ENCODE measurements around the gene GYG1.
A peak's percentile ranks its signal among the peaks of the same experiment; 100 is the strongest.
"Not testable (repeated sequence)": the region's sequence is repeated elsewhere in the genome, so short reads cannot be mapped to it uniquely, and the experiment has no call there.

The GYG1 gene

GRCh38 chr3:148991219-148992026 lies at the start of gene GYG1:
Gene GYG1 (plus strand): TSS chr3:148991540. CDS start chr3:148991641, 101 bp downstream.
- peak; percentile 9 for DNase-seq

DNA sequence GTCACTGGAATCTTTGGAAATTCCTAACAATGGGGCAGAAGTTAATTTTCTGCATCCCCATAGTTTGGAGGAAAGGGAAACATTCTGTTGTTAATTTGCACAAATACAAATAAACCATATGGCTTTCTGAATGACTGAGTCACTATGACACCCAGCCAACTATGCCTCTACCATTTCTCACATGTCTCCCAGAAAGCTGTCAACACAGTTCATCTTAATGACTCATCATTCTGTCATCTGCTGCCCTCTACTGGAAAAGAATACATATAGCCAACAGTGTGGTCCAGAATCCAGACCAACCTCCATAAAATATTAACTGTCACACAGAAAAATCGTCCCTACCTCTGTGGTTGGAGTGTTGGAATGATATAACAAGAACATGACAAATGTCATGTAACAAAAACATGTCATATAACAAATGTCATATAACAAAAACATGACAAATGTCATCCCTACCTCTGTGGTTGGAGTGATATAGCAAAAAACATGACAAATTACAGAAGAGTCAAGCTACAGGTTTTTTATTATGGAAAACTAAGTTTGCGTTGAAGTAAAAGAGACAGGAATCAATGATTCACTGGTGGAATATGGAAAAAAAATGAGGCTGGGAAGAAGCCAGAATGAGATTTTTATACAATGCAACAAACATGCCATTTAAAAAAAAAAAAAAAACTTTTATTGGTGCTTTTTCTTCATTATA lies 47.7 kb upstream of the GYG1 start:
- DNase-seq: peak; percentile 66

DNA sequence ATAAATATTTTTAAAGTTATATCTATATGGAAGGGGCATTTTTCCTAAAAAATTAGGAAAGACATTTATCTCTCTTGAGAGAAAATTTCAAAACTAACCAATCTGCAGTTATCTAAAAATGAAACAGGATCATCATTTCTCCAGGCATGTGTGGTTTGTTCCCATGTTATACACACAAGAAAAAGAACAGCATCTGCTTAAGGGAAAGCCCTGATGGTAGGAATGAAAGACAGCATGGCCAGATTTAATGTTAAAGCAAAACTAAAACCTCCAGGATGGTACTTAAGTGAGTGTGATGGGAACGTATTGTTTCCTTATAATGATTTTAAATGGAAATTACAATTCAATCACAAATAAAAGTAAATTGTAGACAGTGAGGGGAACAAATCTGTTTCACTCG lies 46.2 kb upstream of the GYG1 start:
- DNase-seq: no peak

DNA sequence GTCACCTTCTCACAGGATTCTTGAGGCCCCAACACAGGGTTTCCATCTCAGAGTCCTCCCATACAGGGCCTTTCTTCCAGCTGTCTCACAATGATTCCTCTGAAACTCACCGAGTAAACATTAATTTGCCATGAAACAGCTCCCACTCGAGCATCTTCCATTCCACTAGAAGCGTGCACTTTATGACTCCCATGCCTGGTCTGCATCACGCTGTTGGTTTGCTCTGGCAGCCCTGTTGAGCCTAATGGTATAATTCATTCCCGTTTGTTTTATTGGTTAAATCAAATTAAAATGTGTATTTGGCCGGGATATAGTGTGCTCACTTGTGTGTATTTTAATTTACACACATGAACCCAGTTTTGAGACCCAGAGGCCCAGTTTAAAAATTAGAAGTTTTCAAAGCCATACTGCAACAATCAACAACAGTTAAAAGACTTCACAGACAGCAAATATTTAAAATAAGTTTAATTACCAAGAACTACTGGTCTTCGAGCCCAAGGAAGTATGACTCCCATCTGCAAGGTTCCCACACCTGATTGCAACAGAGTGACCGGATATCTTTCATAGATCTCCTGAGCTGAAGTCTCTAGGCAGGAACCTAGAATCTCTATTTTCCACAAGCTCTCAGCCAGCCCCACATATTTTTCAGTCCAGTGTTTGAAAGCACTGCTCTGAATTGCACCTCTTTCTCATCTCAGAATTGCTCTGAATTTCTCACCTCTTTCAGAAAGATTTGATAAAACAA lies 42.3 kb upstream of the GYG1 start:
- no peak for DNase-seq

DNA sequence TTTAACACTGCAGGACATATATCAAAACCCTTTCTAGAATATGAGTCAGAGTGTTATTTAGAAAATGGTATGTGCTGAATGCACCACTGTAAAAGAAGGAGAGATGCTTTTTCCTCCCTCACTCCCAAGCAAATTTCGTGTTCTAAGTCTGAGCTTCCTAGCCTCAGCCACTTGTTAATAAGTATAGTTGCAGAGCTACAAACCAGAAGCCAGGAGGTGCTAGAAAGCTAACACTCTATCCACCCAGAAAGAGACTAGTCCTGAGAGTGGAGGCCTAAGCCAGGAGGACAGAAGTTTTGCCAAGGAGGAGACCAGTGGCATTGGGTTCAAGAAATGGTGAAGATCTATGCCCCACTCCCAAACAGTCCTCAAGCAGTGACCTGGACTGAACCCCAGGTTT lies 40.5 kb upstream of the GYG1 start:
- DNase-seq: no peak

DNA sequence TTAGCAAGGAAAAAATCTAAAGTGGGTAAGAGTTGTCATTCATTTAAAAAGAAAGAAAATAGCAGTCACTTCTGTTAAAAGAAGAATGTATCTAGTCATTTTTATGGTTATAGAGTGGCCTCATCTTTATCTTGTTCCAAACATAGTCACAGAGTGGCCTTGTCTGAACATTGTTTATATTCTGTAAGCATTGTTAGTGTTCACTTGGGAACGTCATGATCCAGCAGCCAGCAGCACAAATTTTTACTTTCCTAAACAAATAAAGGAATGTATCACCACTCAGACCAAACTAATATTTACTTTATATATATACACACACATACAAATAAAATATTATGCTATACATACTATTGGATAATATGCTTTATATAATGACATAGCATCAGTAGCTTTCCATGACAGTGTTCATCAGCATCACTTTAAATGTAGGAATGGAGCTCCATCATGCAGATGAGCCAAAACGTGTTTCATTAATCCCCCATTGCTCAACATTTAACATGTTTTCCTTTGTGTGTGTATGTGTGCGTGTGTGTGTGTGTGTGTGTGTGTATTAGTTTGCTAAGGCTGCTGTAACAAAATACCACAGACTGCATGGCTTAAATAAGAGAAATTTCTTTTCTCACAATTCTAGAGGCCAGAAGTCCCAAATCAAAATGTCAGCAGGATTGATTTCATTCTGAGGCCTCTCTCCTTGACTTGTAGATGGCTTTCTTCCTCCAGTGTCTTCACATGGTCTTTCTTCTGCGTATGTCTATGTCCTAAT lies 39.6 kb upstream of the GYG1 start:
- DNase-seq: no peak

GRCh38 chr3:148953094-148953493 lies 38.2 kb upstream of the GYG1 start:
- no peak for DNase-seq

DNA sequence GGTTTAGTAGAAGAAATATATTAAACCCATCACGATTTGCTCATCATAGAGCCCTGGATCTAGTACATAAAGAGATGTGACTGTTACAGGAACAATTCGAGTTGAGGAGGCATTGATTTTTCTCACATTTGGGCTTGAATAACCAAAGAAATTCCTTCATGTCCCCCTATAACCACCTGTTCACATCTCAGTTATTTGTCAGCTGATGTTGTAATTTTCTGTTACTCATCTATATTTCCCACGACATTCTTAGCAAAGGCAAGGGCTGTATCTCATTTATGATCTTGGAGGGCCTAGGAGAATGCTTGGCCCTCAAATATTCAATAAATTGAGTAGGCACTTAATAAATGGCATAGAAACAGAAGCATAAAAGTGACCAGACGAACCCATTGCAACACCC lies 36.4 kb upstream of the GYG1 start:
- DNase-seq: no peak

- DNase-seq: peak; percentile 15
These were observed 35.6 kb upstream of the GYG1 start for GRCh38 chr3:148955544-148956346.

DNA sequence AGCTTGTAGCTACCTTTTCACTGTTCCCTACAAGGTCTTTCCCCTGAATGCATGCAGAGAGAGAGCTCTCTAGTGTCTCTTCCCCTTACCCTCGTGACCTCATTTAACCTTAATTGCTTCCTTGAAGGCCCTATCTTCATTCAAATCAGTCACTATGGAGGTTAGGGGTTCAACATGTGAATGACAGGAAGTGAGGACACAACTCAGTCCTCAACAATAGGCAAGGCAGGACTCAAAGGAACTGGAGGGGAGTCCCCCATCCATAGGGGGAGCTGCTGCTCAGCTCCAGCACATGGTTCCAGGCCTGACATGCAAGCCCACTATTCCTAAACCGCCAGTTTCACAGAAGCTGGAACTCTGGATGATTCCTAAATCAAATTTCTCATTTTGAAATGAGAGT lies 33.8 kb upstream of the GYG1 start:
- DNase-seq: no peak

- DNase-seq: no peak
These were observed 32.6 kb upstream of the GYG1 start for GRCh38 chr3:148958696-148959095.

- DNase-seq: no peak
These were observed 28.8 kb upstream of the GYG1 start for GRCh38 chr3:148962513-148962912.

GRCh38 chr3:148964809-148965208 lies 26.5 kb upstream of the GYG1 start:
- DNase-seq: no peak

DNA sequence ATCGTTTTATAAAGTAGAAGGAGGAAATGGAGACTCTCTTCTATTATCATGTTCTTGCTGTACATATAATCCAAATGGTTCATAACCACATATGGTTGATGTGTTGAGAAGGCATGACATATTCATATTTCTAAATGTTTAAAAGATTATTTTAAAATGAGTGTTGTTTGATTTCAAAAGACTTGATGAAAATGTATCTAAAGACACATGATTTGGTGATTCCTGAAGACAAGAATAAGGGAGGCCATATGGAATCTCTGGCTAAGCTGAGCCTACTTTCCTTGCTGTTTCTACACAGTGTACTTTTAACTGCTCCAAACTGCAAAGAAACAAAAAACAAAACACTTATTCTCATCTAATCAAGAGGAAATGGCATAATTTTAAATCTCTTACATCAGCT lies 23.0 kb upstream of the GYG1 start:
- DNase-seq: no peak

GRCh38 chr3:148970271-148970670 lies 21.1 kb upstream of the GYG1 start:
- DNase-seq: no peak

- no peak for DNase-seq
These were observed 19.8 kb upstream of the GYG1 start for GRCh38 chr3:148971401-148972163.

- DNase-seq: no peak
These were observed 16.6 kb upstream of the GYG1 start for GRCh38 chr3:148974726-148975125.

DNA sequence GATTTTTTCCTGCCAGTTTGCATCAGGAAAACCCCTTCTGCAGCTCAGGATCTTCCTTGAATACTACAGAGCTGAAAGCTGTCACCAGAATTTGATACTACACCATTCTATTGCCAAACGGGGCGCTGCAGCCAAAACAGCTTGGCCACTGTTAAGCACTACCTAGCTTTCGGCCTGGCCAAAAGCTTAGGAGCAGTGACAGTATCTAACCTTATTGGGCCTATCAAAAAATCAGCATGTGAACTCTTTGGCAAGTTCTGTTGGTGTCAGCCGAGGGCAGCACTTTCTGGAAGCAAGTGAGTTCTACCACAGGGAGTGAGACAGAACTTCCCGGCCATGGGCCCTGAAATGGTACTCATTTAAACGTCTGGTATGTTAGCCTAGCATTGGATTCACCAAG lies 16.1 kb upstream of the GYG1 start:
- no peak for DNase-seq

DNA sequence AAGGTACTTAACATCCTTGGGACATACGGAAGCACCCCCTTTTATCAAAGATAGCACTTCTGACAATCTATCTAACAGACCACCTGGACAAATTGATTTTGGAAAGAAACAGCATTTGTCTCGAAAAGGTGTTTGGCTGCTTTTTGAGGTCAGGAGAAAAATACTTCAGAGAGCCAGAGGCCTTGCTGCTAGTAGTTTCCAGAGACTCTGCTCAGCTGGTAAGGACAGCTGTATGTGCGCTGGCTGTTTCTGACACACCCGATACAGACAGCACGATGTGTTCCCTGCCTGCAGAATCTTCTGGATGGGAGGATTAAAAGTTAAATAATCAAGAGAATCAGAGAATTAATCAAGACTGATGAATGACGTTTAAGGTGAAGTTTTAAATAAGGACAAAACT lies 15.6 kb upstream of the GYG1 start:
- DNase-seq: no peak

DNA sequence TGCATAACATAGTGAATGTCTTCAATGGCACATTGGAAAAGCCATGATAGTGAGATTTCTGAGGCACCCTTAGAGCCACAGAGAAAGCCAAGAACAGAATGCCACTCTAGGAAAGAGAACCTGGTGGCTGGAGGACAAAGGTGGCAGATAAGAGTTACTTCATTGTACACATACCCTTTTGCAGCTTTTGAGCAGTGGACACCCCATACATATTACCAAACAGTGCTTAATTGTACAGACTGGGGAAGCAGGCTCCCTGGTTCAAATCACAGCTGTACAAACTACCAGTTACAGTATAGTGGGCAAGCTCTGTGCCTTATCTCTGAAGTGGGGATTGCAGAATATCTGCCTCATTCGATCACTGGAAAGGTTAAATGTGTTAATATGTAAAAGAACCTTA lies 10.1 kb upstream of the GYG1 start:
- DNase-seq: no peak

DNA sequence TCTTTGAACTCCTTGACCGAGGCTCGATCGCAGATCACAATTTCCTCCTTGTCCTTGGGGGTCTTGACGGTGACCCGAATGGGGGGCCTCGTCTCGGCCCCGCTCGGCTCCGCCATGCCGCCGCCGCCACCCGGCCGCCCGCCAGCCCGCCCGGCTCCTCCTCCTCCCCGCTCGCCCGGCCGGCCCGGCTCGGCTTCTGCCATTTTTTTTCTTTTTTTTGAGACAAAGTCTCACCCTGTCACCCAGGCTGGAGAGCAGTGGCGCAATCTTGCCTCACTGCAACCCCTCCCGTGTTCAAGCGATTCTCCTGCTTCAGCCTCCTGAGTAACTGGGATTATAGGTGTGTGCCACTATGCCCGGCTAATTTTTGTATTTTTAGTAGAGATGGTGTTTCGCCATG lies 3.8 kb upstream of the GYG1 start:
- DNase-seq: not testable (repeated sequence)
